Mesenchymal stem cell (in vitro differentiated cells and primary cell): ENCODE measurements around the gene RNF167. TPM values are rescaled to one million over a fixed set of nuclear protein-coding genes. Genes with fewer than 3 reads are reported as not detected.

ENCODE experiments used
- DNase-seq: peaks from one replicate; pipeline ENCODE4 v3.0.0-alpha.2; 2013
- H2AFZ ChIP-seq: one replicate; pipeline ENCODE4 v1.6.1; 2013; ENCODE audit warnings: low read depth, mild to moderate bottlenecking, control low read depth, inconsistent platforms, low read length, moderate library complexity
- H2AK5ac ChIP-seq: 2 replicates; pipeline ENCODE4 v1.6.1; 2013; ENCODE audit warnings: low read length, moderate library complexity, mild to moderate bottlenecking, inconsistent platforms; ENCODE audit not compliant: severe bottlenecking
- H2BK120ac ChIP-seq: one replicate; pipeline ENCODE4 v1.6.1; 2013; ENCODE audit warnings: low read depth, mild to moderate bottlenecking, inconsistent platforms, low read length, moderate library complexity
- H2BK12ac ChIP-seq, 2 experiments: one replicate each; pipeline ENCODE4 v1.6.1; 2013; ENCODE audit warnings: inconsistent platforms in 2 of 2, low read length in 2 of 2, mild to moderate bottlenecking in 2 of 2, moderate library complexity in 2 of 2, control low read depth in 1 of 2
- H2BK15ac ChIP-seq: one replicate; pipeline ENCODE4 v1.6.1; 2013; ENCODE audit warnings: mild to moderate bottlenecking, low read depth, inconsistent platforms; ENCODE audit not compliant: poor library complexity, severe bottlenecking
- H2BK5ac ChIP-seq: 2 replicates; pipeline ENCODE4 v1.6.1; 2013; ENCODE audit warnings: low read depth, mild to moderate bottlenecking, low read length, control low read depth, inconsistent platforms; ENCODE audit not compliant: poor library complexity, severe bottlenecking
- H3K14ac ChIP-seq, 2 experiments: one replicate each; pipeline ENCODE4 v1.6.1; 2013; ENCODE audit warnings: inconsistent platforms in 2 of 2, low read length in 2 of 2, control low read depth in 1 of 2, mild to moderate bottlenecking in 1 of 2, moderate library complexity in 1 of 2
- H3K18ac ChIP-seq, 2 experiments: one replicate each; pipeline ENCODE4 v1.6.1; 2013; ENCODE audit warnings: inconsistent platforms in 2 of 2, low read length in 2 of 2, control low read depth in 1 of 2, low read depth in 1 of 2, mild to moderate bottlenecking in 1 of 2
- H3K23ac ChIP-seq, 2 experiments: one replicate each; pipeline ENCODE4 v1.6.1; 2013; ENCODE audit warnings: inconsistent platforms in 2 of 2, low read length in 2 of 2, mild to moderate bottlenecking in 2 of 2, moderate library complexity in 2 of 2, control low read depth in 1 of 2
- H3K27ac ChIP-seq: 2 replicates; pipeline ENCODE4 v1.5.1; 2013; ENCODE audit warnings: mild to moderate bottlenecking, moderate library complexity, low read length, control low read depth, inconsistent platforms; ENCODE audit not compliant: poor library complexity, severe bottlenecking
- H3K27me3 ChIP-seq, 2 experiments: 2 replicates each; pipeline versions ENCODE4 v1.6.1 to v1.7.0; 2013; ENCODE audit warnings: low read length in 2 of 2, mild to moderate bottlenecking in 2 of 2, moderate library complexity in 2 of 2, control low read depth in 1 of 2, inconsistent platforms in 1 of 2; ENCODE audit not compliant: control insufficient read depth in 1 of 2, insufficient read depth in 1 of 2
- H3K36me3 ChIP-seq, 2 experiments: 2 replicates each; pipeline versions ENCODE4 v1.6.1 to v1.7.0; 2013; ENCODE audit warnings: low read length in 2 of 2, control low read depth in 1 of 2, inconsistent platforms in 1 of 2, low read depth in 1 of 2, mild to moderate bottlenecking in 1 of 2; ENCODE audit not compliant: insufficient read depth in 2 of 2, control insufficient read depth in 1 of 2
- H3K4ac ChIP-seq, 2 experiments: one replicate each; pipeline ENCODE4 v1.6.1; 2013; ENCODE audit warnings: inconsistent platforms in 2 of 2, low read length in 2 of 2, mild to moderate bottlenecking in 2 of 2, moderate library complexity in 2 of 2, control low read depth in 1 of 2, low read depth in 1 of 2
- H3K4me1 ChIP-seq: 2 replicates; pipeline ENCODE4 v1.6.1; 2013; ENCODE audit warnings: low read depth, low read length, control low read depth; ENCODE audit not compliant: control insufficient read depth, insufficient read depth
- H3K4me2 ChIP-seq: 2 replicates; pipeline ENCODE4 v1.6.1; 2013; ENCODE audit warnings: low read length, mild to moderate bottlenecking, inconsistent platforms; ENCODE audit not compliant: poor library complexity, severe bottlenecking
- H3K4me3 ChIP-seq, 2 experiments: 2 replicates each; pipeline versions ENCODE4 v1.5.1 to v1.7.0; 2013; ENCODE audit warnings: low read length in 2 of 2, mild to moderate bottlenecking in 2 of 2, control low read depth in 1 of 2, low read depth in 1 of 2; ENCODE audit not compliant: insufficient read depth in 1 of 2
- H3K79me1 ChIP-seq: replicated peaks from 2 replicates; pipeline ENCODE4 v1.6.1; 2013; ENCODE audit warnings: mild to moderate bottlenecking, control low read depth, low read length, inconsistent platforms; ENCODE audit not compliant: poor library complexity, severe bottlenecking
- H3K9ac ChIP-seq: 2 replicates; pipeline ENCODE4 v1.7.0; 2013; ENCODE audit warnings: mild to moderate bottlenecking, low read length, moderate library complexity
- H3K9me3 ChIP-seq: 2 replicates; pipeline ENCODE4 v1.7.0; 2013; ENCODE audit warnings: mild to moderate bottlenecking, low read length; ENCODE audit not compliant: control insufficient read depth
- H4K8ac ChIP-seq: one replicate; pipeline ENCODE4 v1.6.1; 2013; ENCODE audit warnings: inconsistent platforms, mild to moderate bottlenecking, low read length, moderate library complexity
- H4K91ac ChIP-seq: one replicate; pipeline ENCODE4 v1.6.1; 2013; ENCODE audit warnings: mild to moderate bottlenecking, low read length, inconsistent platforms
- WGBS: methylation state at CpG from one replicate; pipeline ENCODE4 v1.1.7; 2013; ENCODE audit warnings: mixed read lengths; 5-methylcytosine and 5-hydroxymethylcytosine counted together
- small RNA-seq: library from polyadenylated mRNA; stranded (forward); fragments of <200 nt; extraction: miRNeasy Mini kit (QIAGEN cat#:217004); gene quantifications from one replicate; pipeline ENCODE3, GENCODE V24; 2013; ENCODE audit warnings: low read depth

RNF167 gene

GRCh38 chr17:4994081-4994595 lies 54.1 kb downstream of the RNF167 start:
- no peak overlapping the region for H3K23ac ChIP-seq
- no peak overlapping the region for H2AK5ac ChIP-seq
- H2AFZ ChIP-seq: no peak overlapping the region
- no peak overlapping the region for H3K4me2 ChIP-seq
- H3K36me3 ChIP-seq: peaks cover 0 to 7% of the 10 kb centered on the region in 2 experiments
- H3K27me3 ChIP-seq: no peaks in the 10 kb centered on the region
- no peak overlapping the region for H3K27ac ChIP-seq
- no peak overlapping the region for H3K9ac ChIP-seq
- peaks cover 2% of the 10 kb centered on the region for H3K79me1 ChIP-seq
- no peak overlapping the region for H3K14ac ChIP-seq
- no peak overlapping the region for H2BK15ac ChIP-seq
- no peak for DNase-seq
- H4K91ac ChIP-seq: no peak overlapping the region
- H2BK12ac ChIP-seq: no peak overlapping the region
- no peak overlapping the region for H4K8ac ChIP-seq
- H3K18ac ChIP-seq: no peak overlapping the region
- H2BK120ac ChIP-seq: no peak overlapping the region
- no peak overlapping the region for H3K4ac ChIP-seq
- 77% methylated on average over 6 of the region's 6 CpGs for WGBS
- H3K9me3 ChIP-seq: no peaks in the 10 kb centered on the region
- H2BK5ac ChIP-seq: no peak overlapping the region
- peaks cover 14% of the 10 kb centered on the region for H3K4me1 ChIP-seq
- no peak overlapping the region for H3K4me3 ChIP-seq

Small RNA genes lying within 50 kb of the gene (small RNA-seq; reads per million reads assigned to genes)
- gene MIR6864 (1.4 reads per million), gene MIR6865 (not detected)
